GM18861 (cell line): ENCODE results near the gene TTC6.

ENCODE experiments used
- ATAC-seq: cut with Tn5 transposase; IDR thresholded peaks from one replicate; pipeline ENCODE4 v1.9.1; 2021; ENCODE audit not compliant: unreplicated experiment

TTC6 gene

GRCh38 chr14:37597914-37598746 is 2.7 kb downstream of the TTC6 start:
- ATAC-seq, result no peak

- no peak for ATAC-seq
Observed at GRCh38 chr14:37598747-37599506, 3.5 kb downstream of the TTC6 start.

GRCh38 chr14:37599507-37600368 is 4.3 kb downstream of the TTC6 start:
- ATAC-seq, result no peak

GRCh38 chr14:37600880-37601741 is 5.7 kb downstream of the TTC6 start:
- ATAC-seq, result no peak

- no peak for ATAC-seq
Observed at GRCh38 chr14:37601865-37602264, 6.4 kb downstream of the TTC6 start.

- no peak for ATAC-seq
Observed at GRCh38 chr14:37602605-37603453, 7.4 kb downstream of the TTC6 start.

- no peak for ATAC-seq
Observed at GRCh38 chr14:37603688-37604251, 8.3 kb downstream of the TTC6 start.

- no peak for ATAC-seq
Observed at GRCh38 chr14:37606678-37607077, 11.2 kb downstream of the TTC6 start.

GRCh38 chr14:37608649-37609048 is 13.2 kb downstream of the TTC6 start:
- ATAC-seq, result no peak

- no peak for ATAC-seq
Observed at GRCh38 chr14:37610945-37611523, 15.6 kb downstream of the TTC6 start.

GRCh38 chr14:37615582-37616289 is 20.3 kb downstream of the TTC6 start:
- ATAC-seq, result no peak

- ATAC-seq, result no peak
Observed at GRCh38 chr14:37616853-37617252, 21.4 kb downstream of the TTC6 start.

GRCh38 chr14:37617864-37618365 is 22.5 kb downstream of the TTC6 start:
- no peak for ATAC-seq

GRCh38 chr14:37618498-37619028 is 23.1 kb downstream of the TTC6 start:
- ATAC-seq, result no peak

GRCh38 chr14:37620856-37621255 is 25.4 kb downstream of the TTC6 start:
- no peak for ATAC-seq

- no peak for ATAC-seq
Observed at GRCh38 chr14:37622231-37622923, 26.9 kb downstream of the TTC6 start.

GRCh38 chr14:37623426-37623951 is 28.1 kb downstream of the TTC6 start:
- no peak for ATAC-seq
